ENCODE data around the gene HEATR3. TPM values are rescaled to one million over a fixed set of nuclear protein-coding genes. Genes with fewer than 3 reads are reported as not detected.

Gene HEATR3
- total and polyA plus RNA-seq, 2 of the 13 experiments (the other 11 are each of a cell fraction or from before 2014, with no cell fraction given): 22.4 to 52.4 TPM

GRCh38 chr16:50152807-50153595 lies 87.2 kb downstream of the HEATR3 start, which contains the start of gene TENT4B (continued):
- TF ChIP-seq ZNF800 (CRISPR knock-in tag; IDR thresholded peaks at IDR 0.05) (0 out of 2 replicates have a peak, but pooled peaks have one; percentile 47), JARID2 (CRISPR knock-in tag; IDR thresholded peaks at IDR 0.05; ENCODE audit: insufficient replicate concordance) (peak; percentile 50), ZBTB40 (IDR thresholded peaks at IDR 0.05) (no peak), ZBTB40 (CRISPR knock-in tag; IDR thresholded peaks at IDR 0.05) (peak; percentile 60; the same call in 1 of the 2 replicates), ZFP36L1 (CRISPR knock-in tag; IDR thresholded peaks at IDR 0.05) (no peak), HNF1B (CRISPR knock-in tag; IDR thresholded peaks at IDR 0.05) (peak; percentile 70; the same call in 1 of the 2 replicates)
- TF ChIP-seq, protein P1, sequence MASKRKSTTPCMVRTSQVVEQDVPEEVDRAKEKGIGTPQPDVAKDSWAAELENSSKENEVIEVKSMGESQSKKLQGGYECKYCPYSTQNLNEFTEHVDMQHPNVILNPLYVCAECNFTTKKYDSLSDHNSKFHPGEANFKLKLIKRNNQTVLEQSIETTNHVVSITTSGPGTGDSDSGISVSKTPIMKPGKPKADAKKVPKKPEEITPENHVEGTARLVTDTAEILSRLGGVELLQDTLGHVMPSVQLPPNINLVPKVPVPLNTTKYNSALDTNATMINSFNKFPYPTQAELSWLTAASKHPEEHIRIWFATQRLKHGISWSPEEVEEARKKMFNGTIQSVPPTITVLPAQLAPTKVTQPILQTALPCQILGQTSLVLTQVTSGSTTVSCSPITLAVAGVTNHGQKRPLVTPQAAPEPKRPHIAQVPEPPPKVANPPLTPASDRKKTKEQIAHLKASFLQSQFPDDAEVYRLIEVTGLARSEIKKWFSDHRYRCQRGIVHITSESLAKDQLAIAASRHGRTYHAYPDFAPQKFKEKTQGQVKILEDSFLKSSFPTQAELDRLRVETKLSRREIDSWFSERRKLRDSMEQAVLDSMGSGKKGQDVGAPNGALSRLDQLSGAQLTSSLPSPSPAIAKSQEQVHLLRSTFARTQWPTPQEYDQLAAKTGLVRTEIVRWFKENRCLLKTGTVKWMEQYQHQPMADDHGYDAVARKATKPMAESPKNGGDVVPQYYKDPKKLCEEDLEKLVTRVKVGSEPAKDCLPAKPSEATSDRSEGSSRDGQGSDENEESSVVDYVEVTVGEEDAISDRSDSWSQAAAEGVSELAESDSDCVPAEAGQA (IDR thresholded peaks at IDR 0.05; ENCODE audit: low read depth): 0 out of 2 replicates have a peak, but pooled peaks have one; percentile 33
- TF ChIP-seq, protein P1 (CRISPR knock-in tag; IDR thresholded peaks at IDR 0.05; ENCODE audit: borderline replicate concordance): no peak

Measured in HepG2 (cell line).